ENCODE results near the gene MORN1.

DNA sequence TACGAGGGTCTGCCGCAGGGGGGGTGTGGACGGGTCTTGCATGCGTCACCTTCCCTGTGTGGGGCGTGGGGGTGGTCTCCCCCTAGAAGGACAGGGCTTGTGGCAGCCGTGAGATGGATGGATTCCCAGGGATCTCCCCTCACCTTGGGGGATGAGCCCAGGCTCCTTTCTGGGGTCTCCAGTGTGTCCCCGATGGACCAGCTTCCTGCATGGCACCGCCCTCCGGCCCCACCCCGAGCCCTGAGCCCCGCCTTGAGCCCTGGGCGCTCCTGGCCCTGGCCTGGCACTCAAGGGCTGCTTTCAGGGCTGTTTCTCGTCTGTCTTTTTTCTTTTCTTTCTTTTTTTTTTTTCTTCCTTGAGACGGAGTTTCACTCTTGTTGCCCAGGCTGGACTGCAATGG, 103.7 kb downstream of the MORN1 start:
- TF ChIP-seq POLR2A (IDR thresholded peaks at IDR 0.05) = no peak
- TF ChIP-seq, protein P1, sequence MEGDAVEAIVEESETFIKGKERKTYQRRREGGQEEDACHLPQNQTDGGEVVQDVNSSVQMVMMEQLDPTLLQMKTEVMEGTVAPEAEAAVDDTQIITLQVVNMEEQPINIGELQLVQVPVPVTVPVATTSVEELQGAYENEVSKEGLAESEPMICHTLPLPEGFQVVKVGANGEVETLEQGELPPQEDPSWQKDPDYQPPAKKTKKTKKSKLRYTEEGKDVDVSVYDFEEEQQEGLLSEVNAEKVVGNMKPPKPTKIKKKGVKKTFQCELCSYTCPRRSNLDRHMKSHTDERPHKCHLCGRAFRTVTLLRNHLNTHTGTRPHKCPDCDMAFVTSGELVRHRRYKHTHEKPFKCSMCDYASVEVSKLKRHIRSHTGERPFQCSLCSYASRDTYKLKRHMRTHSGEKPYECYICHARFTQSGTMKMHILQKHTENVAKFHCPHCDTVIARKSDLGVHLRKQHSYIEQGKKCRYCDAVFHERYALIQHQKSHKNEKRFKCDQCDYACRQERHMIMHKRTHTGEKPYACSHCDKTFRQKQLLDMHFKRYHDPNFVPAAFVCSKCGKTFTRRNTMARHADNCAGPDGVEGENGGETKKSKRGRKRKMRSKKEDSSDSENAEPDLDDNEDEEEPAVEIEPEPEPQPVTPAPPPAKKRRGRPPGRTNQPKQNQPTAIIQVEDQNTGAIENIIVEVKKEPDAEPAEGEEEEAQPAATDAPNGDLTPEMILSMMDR (IDR thresholded peaks at IDR 0.05) = no peak
